SU-DHL-6 (cell line): Measurements from ENCODE around the gene RLF.
A peak's percentile ranks its signal among the peaks of the same experiment; 100 is the strongest.

ENCODE experiments used
- H2AFZ ChIP-seq: fragments of 200-600 bp; sonication (generic); 2 replicates; pipeline ENCODE4 v1.6.1; 2014; ENCODE audit warnings: low read depth, mild to moderate bottlenecking, moderate library complexity, mixed read lengths, antibody characterized with exemption, low read length; ENCODE audit not compliant: severe bottlenecking
- H3F3A ChIP-seq: fragments of 200-600 bp; shearing (Covaris generic); 2 replicates; pipeline ENCODE4 v1.6.0; 2016; ENCODE audit warnings: antibody characterized with exemption, mild to moderate bottlenecking; ENCODE audit not compliant: insufficient read depth
- H3K27ac ChIP-seq: fragments of 200-600 bp; sonication (generic); 2 replicates; pipeline ENCODE4 v1.5.1; 2016; ENCODE audit warnings: low read depth, mild to moderate bottlenecking, low read length, moderate library complexity, mixed read lengths
- H3K27me3 ChIP-seq: fragments of 200-600 bp; sonication (generic), shearing (Covaris generic); 2 replicates; pipeline ENCODE4 v1.6.0; 2014; ENCODE audit warnings: mild to moderate bottlenecking, low read length
- H3K36me3 ChIP-seq: fragments of 200-600 bp; sonication (generic); 2 replicates; pipeline ENCODE4 v1.6.1; 2014; ENCODE audit warnings: mild to moderate bottlenecking, low read length, mixed read lengths
- H3K4me2 ChIP-seq: fragments of 300-600, 200-600 bp; shearing (Covaris generic), sonication (generic); 2 replicates; pipeline ENCODE4 v1.6.0; 2014; ENCODE audit warnings: low read length, low read depth, mild to moderate bottlenecking; ENCODE audit not compliant: poor library complexity, severe bottlenecking
- H3K4me3 ChIP-seq: fragments of 200-600 bp; sonication (generic); 2 replicates; pipeline ENCODE4 v1.5.1; 2014; ENCODE audit warnings: antibody characterized with exemption, low read length, mild to moderate bottlenecking, mixed read lengths; ENCODE audit not compliant: insufficient read depth, poor library complexity, severe bottlenecking
- H3K79me2 ChIP-seq: fragments of 200-600 bp; sonication (generic); 2 replicates; pipeline ENCODE4 v1.6.1; 2014; ENCODE audit warnings: mild to moderate bottlenecking, low read length, moderate library complexity; ENCODE audit not compliant: insufficient read depth
- H3K9ac ChIP-seq: fragments of 200-600 bp; sonication (generic); 2 replicates; pipeline ENCODE4 v1.7.0; 2014; ENCODE audit warnings: mild to moderate bottlenecking, low read length
- H3K9me2 ChIP-seq: fragments of 200-600 bp; sonication (generic); replicated peaks from 2 replicates; pipeline ENCODE4 v1.6.1; 2014; ENCODE audit warnings: low read length; ENCODE audit not compliant: insufficient read depth
- H3K9me3 ChIP-seq: fragments of 200-600 bp; sonication (generic); 2 replicates; pipeline ENCODE4 v1.6.1; 2014; ENCODE audit warnings: low read length, mixed read lengths; ENCODE audit not compliant: insufficient read depth
- H4K20me1 ChIP-seq: fragments of 200-600 bp; sonication (generic); 2 replicates; pipeline ENCODE4 v1.6.1; 2014; ENCODE audit warnings: low read depth, mild to moderate bottlenecking, antibody characterized with exemption, low read length, moderate library complexity, mixed read lengths
- CTCF ChIP-seq: fragments of 200-600 bp; sonication (generic); IDR thresholded peaks from one replicate; pipeline ENCODE4 v1.5.1; 2017; ENCODE audit warnings: antibody characterized with exemption, mild to moderate bottlenecking, low read length, moderate library complexity; ENCODE audit not compliant: insufficient read depth, poor library complexity, severe bottlenecking
- EZH2phosphoT487 ChIP-seq: fragments of 200-600 bp; sonication (generic), shearing (Covaris generic); conservative IDR thresholded peaks from 2 replicates; pipeline ENCODE4 v1.6.1; 2018; ENCODE audit warnings: mild to moderate bottlenecking, antibody characterized with exemption, low read length, moderate library complexity, mixed read lengths

Gene RLF

DNA sequence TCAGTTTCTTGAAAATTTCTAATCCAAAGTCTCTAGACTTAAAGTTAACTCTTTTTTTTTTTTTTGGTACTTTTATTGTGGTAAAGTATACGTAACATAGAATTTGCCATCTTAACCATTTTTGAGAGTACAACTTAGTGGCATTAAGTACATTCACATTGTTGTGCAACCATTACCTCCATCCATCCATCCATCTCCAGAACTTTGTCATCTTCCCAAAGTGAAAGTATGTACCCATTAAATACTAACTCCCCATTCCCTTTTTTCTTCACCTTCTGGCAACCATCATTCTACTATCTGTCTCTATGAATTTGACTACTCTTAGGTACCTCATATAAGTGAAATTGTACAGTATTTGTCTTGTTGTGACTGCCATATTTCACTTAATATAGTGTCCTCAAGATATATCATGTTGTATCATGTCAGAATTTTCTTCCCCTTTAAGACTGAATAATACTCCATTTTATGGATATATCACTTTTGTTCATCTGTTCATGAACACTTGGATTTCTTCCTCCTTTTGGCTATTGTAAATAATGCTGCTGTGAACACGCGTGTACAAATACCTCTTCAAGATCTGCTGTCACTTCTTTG is 18.4 kb downstream of the RLF start:
- no peak overlapping the region for H2AFZ ChIP-seq
- no peaks in the 10 kb centered on the region for H3K9me3 ChIP-seq
- no peak for TF ChIP-seq CTCF
- TF ChIP-seq EZH2phosphoT487: no peak
- no peaks in the 10 kb centered on the region for H3K36me3 ChIP-seq
- no peak overlapping the region for H3K4me3 ChIP-seq
- H3K9me2 ChIP-seq: no peaks in the 10 kb centered on the region
- H4K20me1 ChIP-seq: peaks cover 29% of the 10 kb centered on the region
- no peaks in the 10 kb centered on the region; the same call in 1 of the 2 replicates for H3F3A ChIP-seq
- H3K27ac ChIP-seq: no peak overlapping the region
- no peak overlapping the region for H3K4me2 ChIP-seq
- H3K79me2 ChIP-seq: peaks cover 100% of the 10 kb centered on the region
- no peak overlapping the region for H3K9ac ChIP-seq
- no peaks in the 10 kb centered on the region for H3K27me3 ChIP-seq

DNA sequence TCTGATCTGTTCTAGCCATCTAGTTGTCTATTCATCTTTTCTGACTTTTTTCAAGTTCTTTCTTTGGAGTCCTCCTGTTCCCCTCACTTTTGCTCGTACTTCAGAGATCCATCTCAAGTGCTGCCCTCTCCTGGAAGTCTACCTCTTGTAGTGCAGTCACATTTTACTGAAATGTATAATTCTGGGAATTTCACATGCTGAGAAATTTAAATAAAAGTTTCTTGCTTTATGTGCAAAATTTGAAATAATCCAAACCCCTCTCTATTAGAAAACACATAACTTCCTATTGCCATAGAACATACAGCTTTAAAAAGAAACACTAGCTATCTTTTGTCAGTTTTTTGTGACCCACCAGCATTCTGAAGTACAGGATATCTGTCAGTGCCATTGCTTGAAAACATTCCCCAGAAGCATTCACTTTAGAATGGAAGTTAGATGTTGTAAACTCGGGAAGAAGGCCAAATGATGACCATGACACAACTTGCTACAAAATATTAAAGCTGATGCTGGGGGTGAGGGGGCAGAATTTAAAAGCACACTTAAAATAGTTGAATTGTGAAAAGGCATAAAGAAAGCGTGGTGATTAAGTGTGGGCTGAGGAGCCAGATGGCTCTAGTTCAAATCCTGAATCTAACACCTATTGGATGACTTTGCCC is 22.0 kb downstream of the RLF start:
- H3K27ac ChIP-seq: peak overlapping the region; percentile 2; the same call in 1 of the 2 replicates
- H2AFZ ChIP-seq: no peak overlapping the region
- TF ChIP-seq CTCF: peak; percentile 73
- TF ChIP-seq EZH2phosphoT487: no peak
- H3K9me2 ChIP-seq: no peaks in the 10 kb centered on the region
- H3K36me3 ChIP-seq: no peaks in the 10 kb centered on the region
- H3K9ac ChIP-seq: no peak overlapping the region
- peak overlapping the region; percentile 7 for H3K4me2 ChIP-seq
- peaks cover 16% of the 10 kb centered on the region for H4K20me1 ChIP-seq
- no peaks in the 10 kb centered on the region for H3K27me3 ChIP-seq
- peaks cover 4% of the 10 kb centered on the region; the same call in 1 of the 2 replicates for H3F3A ChIP-seq
- no peak overlapping the region for H3K4me3 ChIP-seq
- no peaks in the 10 kb centered on the region for H3K9me3 ChIP-seq
- peaks cover 97% of the 10 kb centered on the region for H3K79me2 ChIP-seq

GRCh38 chr1:40184193-40184592 is 23.0 kb downstream of the RLF start:
- no peaks in the 10 kb centered on the region; the same call in 1 of the 2 replicates for H3K36me3 ChIP-seq
- no peak overlapping the region for H3K9ac ChIP-seq
- no peak overlapping the region for H3K27ac ChIP-seq
- H3K4me3 ChIP-seq: no peak overlapping the region
- no peaks in the 10 kb centered on the region for H3K9me2 ChIP-seq
- peaks cover 95% of the 10 kb centered on the region for H3K79me2 ChIP-seq
- no peak overlapping the region for H3K4me2 ChIP-seq
- peaks cover 15% of the 10 kb centered on the region for H4K20me1 ChIP-seq
- H2AFZ ChIP-seq: no peak overlapping the region
- no peaks in the 10 kb centered on the region for H3K27me3 ChIP-seq
- peaks cover 7% of the 10 kb centered on the region; the same call in 1 of the 2 replicates for H3F3A ChIP-seq
- TF ChIP-seq EZH2phosphoT487 (no peak), CTCF (no peak)
- no peaks in the 10 kb centered on the region for H3K9me3 ChIP-seq
